Measurements from ENCODE around the gene SIX1.
A peak's percentile ranks its signal among the peaks of the same experiment; 100 is the strongest.

Gene SIX1

GRCh38 chr14:60648934-60649874, at the start of gene SIX1:
SIX1 (minus strand) TSS chr14:60649477; CDS start chr14:60649189, 288 bp downstream.
- DNase-seq (ENCODE audit: low spot score), result peak; percentile 98

- DNase-seq (ENCODE audit: low spot score), result no peak
Measured at GRCh38 chr14:60695327-60695726, 46.0 kb upstream of the SIX1 start.

- no peak for DNase-seq (ENCODE audit: low spot score)
Measured at GRCh38 chr14:60691383-60692113, 42.3 kb upstream of the SIX1 start.

GRCh38 chr14:60686865-60687264, 37.6 kb upstream of the SIX1 start:
- no peak for DNase-seq (ENCODE audit: low spot score)

GRCh38 chr14:60684203-60684602, 34.9 kb upstream of the SIX1 start:
- no peak for DNase-seq (ENCODE audit: low spot score)

GRCh38 chr14:60681271-60681670, 32.0 kb upstream of the SIX1 start:
- no peak for DNase-seq (ENCODE audit: low spot score)

GRCh38 chr14:60680511-60680910, 31.2 kb upstream of the SIX1 start:
- no peak for DNase-seq (ENCODE audit: low spot score)

GRCh38 chr14:60679566-60680258, 30.4 kb upstream of the SIX1 start:
- DNase-seq (ENCODE audit: low spot score), result no peak

GRCh38 chr14:60677701-60678100, 28.4 kb upstream of the SIX1 start:
- DNase-seq (ENCODE audit: low spot score), result no peak

- no peak for DNase-seq (ENCODE audit: low spot score)
Measured at GRCh38 chr14:60670989-60671388, 21.7 kb upstream of the SIX1 start.

- no peak for DNase-seq (ENCODE audit: low spot score)
Measured at GRCh38 chr14:60668431-60669112, 19.3 kb upstream of the SIX1 start.

- DNase-seq (ENCODE audit: low spot score), result no peak
Measured at GRCh38 chr14:60665177-60665550, 15.9 kb upstream of the SIX1 start.

GRCh38 chr14:60662982-60663381, 13.7 kb upstream of the SIX1 start:
- no peak for DNase-seq (ENCODE audit: low spot score)

- no peak for DNase-seq (ENCODE audit: low spot score)
Measured at GRCh38 chr14:60661721-60662120, 12.4 kb upstream of the SIX1 start.

- DNase-seq (ENCODE audit: low spot score), result no peak
Measured at GRCh38 chr14:60658909-60659585, 9.8 kb upstream of the SIX1 start.

- no peak for DNase-seq (ENCODE audit: low spot score)
Measured at GRCh38 chr14:60658211-60658690, 9.0 kb upstream of the SIX1 start.

- DNase-seq (ENCODE audit: low spot score), result no peak
Measured at GRCh38 chr14:60657456-60658210, 8.4 kb upstream of the SIX1 start.

- peak; percentile 81 for DNase-seq (ENCODE audit: low spot score)
Measured at GRCh38 chr14:60656686-60657455, 7.6 kb upstream of the SIX1 start.

- DNase-seq (ENCODE audit: low spot score), result no peak
Measured at GRCh38 chr14:60655898-60656685, 6.8 kb upstream of the SIX1 start.

Data from AG08396 (cell line).